NOMO-1 (cell line): ENCODE measurements around the gene C16orf90.
"Not testable (repeated sequence)": the region's sequence is repeated elsewhere in the genome, so short reads cannot be mapped to it uniquely, and the experiment has no call there.

Source experiments
- DNase-seq, 2 experiments: peaks; one replicate each; lab custom pipeline; 2025; ENCODE audit not compliant: unreplicated experiment in 2 of 2; lab: John Stamatoyannopoulos, UW

C16orf90 gene

GRCh38 chr16:3513892-3514583, 18.7 kb upstream of the C16orf90 start:
- no peak for DNase-seq

- no peak for DNase-seq
Observed at GRCh38 chr16:3511286-3512180, 16.2 kb upstream of the C16orf90 start.

GRCh38 chr16:3510416-3510815, 15.1 kb upstream of the C16orf90 start:
- no peak for DNase-seq

GRCh38 chr16:3509470-3509928, 14.2 kb upstream of the C16orf90 start:
- DNase-seq: no peak

GRCh38 chr16:3508736-3509135, 13.4 kb upstream of the C16orf90 start:
- no peak for DNase-seq

GRCh38 chr16:3503523-3503922, 8.2 kb upstream of the C16orf90 start:
- no peak for DNase-seq

GRCh38 chr16:3501783-3502400, 6.6 kb upstream of the C16orf90 start:
- DNase-seq: peak in 1 of 2 experiments; percentile 48

- DNase-seq: not testable (repeated sequence)
Observed at GRCh38 chr16:3501412-3501761, 6.1 kb upstream of the C16orf90 start.

GRCh38 chr16:3498988-3499387, 3.7 kb upstream of the C16orf90 start:
- no peak for DNase-seq

GRCh38 chr16:3497771-3498170, 2.5 kb upstream of the C16orf90 start:
- DNase-seq: no peak

- no peak for DNase-seq
Observed at GRCh38 chr16:3496386-3496785, 1.1 kb upstream of the C16orf90 start.

GRCh38 chr16:3494386-3494973, 809 bp downstream of the C16orf90 start:
- no peak for DNase-seq

GRCh38 chr16:3492356-3492755, 2.9 kb downstream of the C16orf90 start:
- no peak for DNase-seq

GRCh38 chr16:3490911-3491629, 4.2 kb downstream of the C16orf90 start:
- DNase-seq: no peak

GRCh38 chr16:3488801-3489200, 6.5 kb downstream of the C16orf90 start:
- DNase-seq: no peak

- DNase-seq: no peak
Observed at GRCh38 chr16:3487521-3488410, 7.5 kb downstream of the C16orf90 start.

- DNase-seq: no peak
Observed at GRCh38 chr16:3486506-3487215, 8.6 kb downstream of the C16orf90 start.

GRCh38 chr16:3485821-3486505, 9.3 kb downstream of the C16orf90 start:
- no peak for DNase-seq
